Stimulated activated CD8-positive, alpha-beta memory T cell treated with anti-CD3 and anti-CD28 coated beads, Interleukin-4, amount 100 ng/mL, for 24 hours (primary cell): ENCODE data around the gene ACP2.
"Not testable (repeated sequence)": the region's sequence is repeated elsewhere in the genome, so short reads cannot be mapped to it uniquely, and the experiment has no call there.

Experiments
- DNase-seq: peaks from one replicate; pipeline ENCODE4 v3.0.0-alpha.2; 2020; ENCODE audit warnings: low read depth

ACP2 gene

DNA sequence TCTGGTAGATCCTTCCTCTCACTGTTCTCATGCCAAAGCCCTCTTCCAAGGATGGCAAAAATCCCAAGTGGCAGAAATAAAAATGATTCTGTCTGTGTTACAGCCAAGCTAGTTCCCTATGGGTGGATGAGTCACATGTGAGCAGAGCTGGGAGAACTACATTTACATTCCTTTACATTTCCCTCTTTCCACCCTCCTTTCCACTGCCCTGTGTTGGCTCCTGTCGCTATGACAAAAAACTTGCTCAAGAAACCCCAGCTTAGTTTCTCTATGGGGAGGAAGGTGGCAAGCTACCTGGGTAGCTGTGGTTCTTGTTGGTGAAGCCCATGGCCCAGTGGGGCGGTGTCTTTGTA lies 44.0 kb downstream of the ACP2 start:
- no peak for DNase-seq

DNA sequence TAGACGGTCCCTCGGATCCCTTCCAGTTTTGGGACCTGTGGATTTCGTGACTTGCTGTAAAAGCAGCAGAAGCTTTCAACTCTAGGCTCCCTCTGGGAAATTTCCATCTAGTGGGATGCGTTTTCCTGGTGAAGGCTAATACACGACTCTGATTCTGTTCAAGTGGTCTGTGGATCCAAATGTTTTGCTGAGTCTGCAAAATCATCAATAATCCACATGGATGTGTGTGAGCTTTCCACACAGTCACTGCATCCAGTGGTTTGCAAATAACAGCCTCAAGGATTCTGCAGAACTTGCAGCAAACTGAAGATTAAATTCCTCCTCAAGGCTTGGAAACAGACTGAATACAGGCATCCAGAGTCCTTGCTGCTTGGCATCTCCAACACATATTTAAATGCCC lies 46.0 kb downstream of the ACP2 start:
- DNase-seq: no peak

DNA sequence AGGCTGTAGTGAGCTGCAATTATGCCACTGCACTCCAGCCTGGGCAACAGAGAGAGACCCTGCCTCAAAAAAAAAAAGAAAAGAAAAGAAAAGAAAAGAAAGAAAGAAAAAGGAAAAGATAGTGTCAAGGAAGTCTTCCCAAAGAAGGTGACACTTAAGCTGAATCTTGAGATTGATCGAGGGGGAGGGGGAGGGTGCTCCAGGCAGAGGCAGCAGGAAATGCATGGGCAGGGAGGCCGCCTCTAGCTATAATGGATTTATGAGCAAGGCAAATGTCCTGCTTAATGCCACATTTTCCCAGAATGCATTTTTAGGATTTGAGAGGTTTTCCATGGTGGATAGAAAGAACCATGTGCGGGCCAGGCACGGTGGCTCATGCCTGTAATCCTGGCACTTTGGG lies 47.6 kb downstream of the ACP2 start:
- no peak for DNase-seq

DNA sequence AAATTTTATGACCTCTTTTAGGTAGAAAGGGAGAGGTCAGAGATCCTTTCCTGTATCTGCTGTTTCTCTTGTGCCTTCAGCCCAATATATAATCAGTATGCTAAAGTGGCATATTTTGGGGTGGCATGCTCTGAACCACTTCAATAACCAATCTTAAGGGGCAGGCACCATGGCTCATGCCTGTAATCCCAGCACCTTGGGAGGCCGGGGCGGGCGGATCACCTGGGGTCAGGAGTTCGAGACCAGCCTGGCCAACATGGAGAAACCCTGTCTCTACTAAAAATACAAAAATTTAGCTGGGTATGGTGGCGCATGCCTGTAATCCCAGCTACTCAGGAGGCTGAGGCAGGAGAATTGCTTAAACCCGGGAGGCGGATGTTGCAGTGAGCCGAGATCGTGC lies 50.5 kb downstream of the ACP2 start:
- not testable (repeated sequence) for DNase-seq

DNA sequence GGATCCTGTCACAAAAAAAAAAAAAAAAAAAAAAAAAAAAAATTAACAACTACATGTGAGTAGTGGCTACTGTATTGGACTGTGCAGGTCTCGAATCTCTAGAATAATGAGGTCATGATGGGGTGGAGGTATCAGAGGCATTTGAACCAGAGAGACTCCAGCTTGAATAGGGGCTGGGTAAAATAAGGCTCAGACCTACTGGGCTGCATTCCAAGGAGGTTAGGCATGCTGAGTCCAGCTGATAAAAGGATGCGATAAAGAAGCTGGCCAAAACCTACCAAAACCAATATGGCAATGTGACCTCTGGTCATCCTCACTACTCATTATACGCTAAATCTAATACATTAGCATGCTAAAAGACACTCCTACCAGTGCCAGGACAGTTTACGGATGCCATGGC lies 56.5 kb downstream of the ACP2 start:
- DNase-seq: no peak

DNA sequence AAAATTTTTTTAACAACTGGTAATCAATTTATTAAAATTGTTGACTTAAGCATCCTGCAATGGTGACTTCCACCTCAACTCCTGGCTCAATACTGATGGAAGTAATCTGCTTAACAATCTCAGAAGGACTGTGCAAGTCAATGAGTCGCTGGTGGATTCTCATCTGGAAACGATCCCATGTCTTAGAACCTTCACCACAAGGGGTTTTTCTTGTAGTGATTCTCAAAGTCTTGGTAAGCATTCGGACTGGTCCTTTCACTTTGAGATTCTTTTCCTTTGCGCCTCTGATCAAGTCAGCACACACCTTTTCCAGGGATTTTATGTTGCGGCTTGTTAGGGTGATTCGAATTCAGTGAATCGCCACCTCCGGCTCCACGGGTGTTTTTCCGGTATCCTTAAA lies 57.5 kb downstream of the ACP2 start:
- not testable (repeated sequence) for DNase-seq
